GM10266 (cell line): ENCODE data around the gene KCNIP3.

ENCODE experiments used
- DNase-seq: peaks from one replicate; pipeline ENCODE4 v3.0.0; 2012; ENCODE audit errors: extremely low spot score
- CTCF ChIP-seq: IDR thresholded peaks from 2 replicates; pipeline ENCODE4 v1.5.1; 2012; ENCODE audit warnings: mild to moderate bottlenecking, low read depth; ENCODE audit not compliant: control insufficient read depth, insufficient read depth; ENCODE audit errors: missing control alignments

KCNIP3 gene

GRCh38 chr2:95349568-95350322 is 52.6 kb downstream of the KCNIP3 start:
- no peak for TF ChIP-seq CTCF
- DNase-seq: no peak

DNA sequence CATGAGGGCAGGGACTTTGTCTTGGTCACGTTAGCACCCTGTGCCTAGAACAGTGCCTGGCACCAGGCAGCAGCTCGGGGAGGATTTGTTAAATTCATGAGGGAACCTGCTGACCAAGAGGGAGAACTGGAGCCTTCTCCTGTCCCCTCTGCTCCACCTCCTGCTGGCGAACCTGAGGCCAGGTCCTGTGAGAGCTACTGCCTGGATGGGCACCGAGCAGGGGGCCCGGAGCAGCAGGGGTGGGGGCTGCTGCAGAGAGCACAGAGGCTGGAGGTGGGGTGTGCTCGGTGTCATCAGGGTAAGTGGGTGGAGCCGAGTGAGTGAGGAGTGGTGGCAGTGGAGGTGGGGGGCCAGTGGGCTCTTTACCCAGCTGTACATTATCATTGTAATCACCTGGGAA is 53.2 kb downstream of the KCNIP3 start:
- TF ChIP-seq CTCF: no peak
- no peak for DNase-seq

- TF ChIP-seq CTCF: no peak
- DNase-seq: no peak
These were observed 53.8 kb downstream of the KCNIP3 start for GRCh38 chr2:95350774-95351597.

DNA sequence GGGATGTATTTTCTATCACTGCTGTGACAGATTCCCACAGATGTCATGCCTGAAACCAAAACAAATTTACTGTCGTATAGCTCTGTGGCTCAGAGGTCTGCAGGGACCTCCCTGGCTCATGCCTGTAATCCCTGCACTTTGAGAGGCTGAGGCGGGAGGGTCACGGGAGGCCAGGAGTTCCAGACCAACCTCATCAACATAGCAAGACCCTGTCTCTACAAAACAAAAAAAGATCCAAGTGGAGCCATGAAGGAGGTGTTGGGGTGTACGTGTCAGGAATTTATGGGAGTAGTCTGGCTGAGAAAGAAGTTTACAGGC is 54.4 kb downstream of the KCNIP3 start:
- DNase-seq: no peak
- TF ChIP-seq CTCF: no peak

GRCh38 chr2:95352310-95353054 is 55.3 kb downstream of the KCNIP3 start:
- DNase-seq: no peak
- TF ChIP-seq CTCF: no peak

- TF ChIP-seq CTCF: no peak
- DNase-seq: no peak
These were observed 56.0 kb downstream of the KCNIP3 start for GRCh38 chr2:95353055-95353575.
